Ishikawa (cell line): ENCODE data around the gene FOXP1.

ENCODE experiments used
- CEBPB ChIP-seq: IDR thresholded peaks from 2 replicates; pipeline ENCODE4 v1.6.1; 2012
- CREB1 ChIP-seq: IDR thresholded peaks from 2 replicates; pipeline ENCODE4 v1.6.1; 2012; ENCODE audit warnings: low read depth
- EGR1 ChIP-seq: IDR thresholded peaks from 2 replicates; pipeline ENCODE4 v1.6.1; 2012
- EP300 ChIP-seq: IDR thresholded peaks from 2 replicates; pipeline ENCODE4 v1.6.1; 2012; ENCODE audit warnings: borderline replicate concordance
- FOXM1 ChIP-seq: IDR thresholded peaks from 2 replicates; pipeline ENCODE4 v1.6.1; 2012; ENCODE audit warnings: low read depth, borderline replicate concordance
- MAX ChIP-seq: IDR thresholded peaks from 2 replicates; pipeline ENCODE4 v1.6.1; 2012
- NFIC ChIP-seq: IDR thresholded peaks from 2 replicates; pipeline ENCODE4 v1.6.1; 2012
- RAD21 ChIP-seq: IDR thresholded peaks from 2 replicates; pipeline ENCODE4 v1.6.1; 2012; ENCODE audit warnings: low read depth
- TAF1 ChIP-seq: IDR thresholded peaks from 2 replicates; pipeline ENCODE4 v1.6.1; 2012; ENCODE audit warnings: low read depth, mild to moderate bottlenecking
- TCF12 ChIP-seq: IDR thresholded peaks from 2 replicates; pipeline ENCODE4 v1.6.1; 2012; ENCODE audit warnings: low read depth
- TEAD4 ChIP-seq: IDR thresholded peaks from 2 replicates; pipeline ENCODE4 v1.6.1; 2012
- YY1 ChIP-seq: IDR thresholded peaks from 2 replicates; pipeline ENCODE4 v1.6.1; 2012; ENCODE audit warnings: low read depth
- ZBTB7A ChIP-seq: IDR thresholded peaks from 2 replicates; pipeline ENCODE4 v1.6.1; 2012; ENCODE audit warnings: low read depth
- TF ChIP-seq, protein P1 (sequence below): IDR thresholded peaks from 2 replicates; pipeline ENCODE4 v1.6.1; 2012
- TF ChIP-seq, protein P2 (sequence below): IDR thresholded peaks from 2 replicates; pipeline ENCODE4 v1.6.1; 2012; ENCODE audit warnings: low read depth, mild to moderate bottlenecking

Gene FOXP1

DNA sequence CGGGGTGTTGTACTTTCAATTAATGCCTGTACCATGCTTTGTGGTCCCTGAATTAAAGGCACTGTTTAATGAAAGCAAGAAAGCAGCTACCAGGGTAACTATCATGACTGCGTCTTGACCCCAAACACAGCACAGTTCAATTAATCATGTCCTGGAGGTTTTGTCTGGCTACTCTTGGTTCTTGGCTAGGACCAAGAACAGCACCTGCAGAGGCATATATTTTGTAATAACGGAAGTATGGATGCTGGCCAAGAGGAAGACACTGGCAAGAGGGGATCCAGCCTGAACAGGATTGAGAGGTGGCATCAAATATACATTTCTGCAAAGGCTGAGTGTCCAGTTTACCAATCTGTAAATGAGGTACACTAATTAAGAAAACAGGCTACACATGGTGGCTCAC lies 119.9 kb downstream of the FOXP1 start:
- TF ChIP-seq YY1 (no peak), NFIC (no peak), TAF1 (no peak), TEAD4 (no peak), TCF12 (no peak), EP300 (no peak), FOXM1 (no peak), CEBPB (no peak), RAD21 (no peak), CREB1 (no peak), ZBTB7A (no peak), EGR1 (no peak)
- TF ChIP-seq, protein P1, sequence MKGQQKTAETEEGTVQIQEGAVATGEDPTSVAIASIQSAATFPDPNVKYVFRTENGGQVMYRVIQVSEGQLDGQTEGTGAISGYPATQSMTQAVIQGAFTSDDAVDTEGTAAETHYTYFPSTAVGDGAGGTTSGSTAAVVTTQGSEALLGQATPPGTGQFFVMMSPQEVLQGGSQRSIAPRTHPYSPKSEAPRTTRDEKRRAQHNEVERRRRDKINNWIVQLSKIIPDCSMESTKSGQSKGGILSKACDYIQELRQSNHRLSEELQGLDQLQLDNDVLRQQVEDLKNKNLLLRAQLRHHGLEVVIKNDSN, result no peak
- TF ChIP-seq, protein P2, sequence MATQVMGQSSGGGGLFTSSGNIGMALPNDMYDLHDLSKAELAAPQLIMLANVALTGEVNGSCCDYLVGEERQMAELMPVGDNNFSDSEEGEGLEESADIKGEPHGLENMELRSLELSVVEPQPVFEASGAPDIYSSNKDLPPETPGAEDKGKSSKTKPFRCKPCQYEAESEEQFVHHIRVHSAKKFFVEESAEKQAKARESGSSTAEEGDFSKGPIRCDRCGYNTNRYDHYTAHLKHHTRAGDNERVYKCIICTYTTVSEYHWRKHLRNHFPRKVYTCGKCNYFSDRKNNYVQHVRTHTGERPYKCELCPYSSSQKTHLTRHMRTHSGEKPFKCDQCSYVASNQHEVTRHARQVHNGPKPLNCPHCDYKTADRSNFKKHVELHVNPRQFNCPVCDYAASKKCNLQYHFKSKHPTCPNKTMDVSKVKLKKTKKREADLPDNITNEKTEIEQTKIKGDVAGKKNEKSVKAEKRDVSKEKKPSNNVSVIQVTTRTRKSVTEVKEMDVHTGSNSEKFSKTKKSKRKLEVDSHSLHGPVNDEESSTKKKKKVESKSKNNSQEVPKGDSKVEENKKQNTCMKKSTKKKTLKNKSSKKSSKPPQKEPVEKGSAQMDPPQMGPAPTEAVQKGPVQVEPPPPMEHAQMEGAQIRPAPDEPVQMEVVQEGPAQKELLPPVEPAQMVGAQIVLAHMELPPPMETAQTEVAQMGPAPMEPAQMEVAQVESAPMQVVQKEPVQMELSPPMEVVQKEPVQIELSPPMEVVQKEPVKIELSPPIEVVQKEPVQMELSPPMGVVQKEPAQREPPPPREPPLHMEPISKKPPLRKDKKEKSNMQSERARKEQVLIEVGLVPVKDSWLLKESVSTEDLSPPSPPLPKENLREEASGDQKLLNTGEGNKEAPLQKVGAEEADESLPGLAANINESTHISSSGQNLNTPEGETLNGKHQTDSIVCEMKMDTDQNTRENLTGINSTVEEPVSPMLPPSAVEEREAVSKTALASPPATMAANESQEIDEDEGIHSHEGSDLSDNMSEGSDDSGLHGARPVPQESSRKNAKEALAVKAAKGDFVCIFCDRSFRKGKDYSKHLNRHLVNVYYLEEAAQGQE, result no peak

DNA sequence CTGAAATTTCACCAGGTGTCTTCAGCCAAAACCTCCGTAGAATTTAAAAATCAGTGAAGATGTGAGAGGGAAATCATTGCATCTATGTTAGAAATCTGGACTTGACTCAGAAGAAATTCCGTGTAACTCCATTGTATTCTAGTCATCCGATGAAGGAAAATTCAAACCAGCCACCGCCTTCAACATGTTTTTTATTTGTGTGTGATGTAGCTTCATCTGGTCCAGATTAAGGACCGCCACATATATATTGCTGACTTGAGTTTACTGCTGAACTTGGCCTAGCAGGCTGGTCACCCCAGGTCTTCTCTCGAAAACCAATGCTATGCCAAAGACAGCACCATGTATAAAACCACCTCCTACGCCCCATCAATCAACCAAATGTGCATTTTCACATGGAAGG lies 120.9 kb downstream of the FOXP1 start:
- no peak for TF ChIP-seq NFIC

DNA sequence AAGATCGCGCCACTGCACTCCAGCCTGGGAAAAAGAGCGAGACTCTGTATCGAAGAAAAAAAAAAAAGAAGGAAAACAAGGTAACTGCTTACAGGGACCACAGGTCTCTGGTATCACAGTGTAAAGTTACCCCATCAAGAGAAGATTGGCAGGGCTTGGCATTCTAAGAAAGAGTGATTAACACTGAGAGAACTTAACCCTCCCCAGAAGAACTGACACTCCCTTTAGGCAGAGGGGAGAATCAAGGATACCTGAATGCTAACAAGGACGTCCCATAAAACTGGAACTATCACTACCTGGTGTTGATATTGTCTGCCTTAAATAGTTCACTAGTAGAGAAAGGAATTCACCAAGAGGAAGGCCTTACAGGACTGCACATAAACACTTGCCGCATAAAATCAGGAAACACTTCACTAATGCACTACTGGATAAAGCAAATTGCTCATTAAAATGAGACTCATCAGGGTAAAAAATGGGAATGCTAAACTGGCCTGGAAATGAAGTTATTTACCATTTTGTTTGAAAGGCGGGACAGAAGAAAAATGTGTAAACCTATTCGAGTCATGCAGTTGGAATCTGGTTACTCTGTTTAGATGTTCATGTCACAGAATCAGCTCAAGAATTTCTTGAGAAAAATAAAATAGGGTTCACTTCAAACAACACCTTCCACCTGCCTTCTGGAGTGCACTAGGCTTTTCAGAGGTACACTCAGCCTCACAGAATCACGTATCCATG lies 121.6 kb downstream of the FOXP1 start:
- TF ChIP-seq, protein P1, result no peak
- TF ChIP-seq FOXM1 (no peak), TCF12 (no peak), EP300 (no peak), EGR1 (no peak), ZBTB7A (no peak)

DNA sequence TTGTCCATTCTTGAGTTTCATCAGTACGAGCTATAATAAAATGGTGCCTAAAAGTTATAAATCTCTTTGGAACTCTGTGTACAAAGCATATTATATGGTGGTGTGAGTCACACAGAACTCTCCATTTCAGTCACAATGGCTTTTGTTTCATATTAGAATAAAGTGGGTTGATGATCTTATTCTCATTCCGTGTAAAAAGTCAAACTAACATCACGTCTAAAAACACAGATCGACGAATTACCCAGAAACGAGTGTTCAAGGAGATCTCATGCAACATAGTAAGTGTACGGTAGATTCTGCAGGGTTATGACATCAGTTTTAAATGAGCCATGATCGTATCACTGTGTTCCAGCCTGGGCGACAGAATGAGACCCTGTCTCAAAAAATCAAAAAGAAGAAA lies 122.4 kb downstream of the FOXP1 start:
- TF ChIP-seq TAF1 (no peak), CEBPB (no peak), YY1 (no peak), NFIC (no peak), RAD21 (no peak), ZBTB7A (no peak), EP300 (no peak)
- TF ChIP-seq, protein P2, result no peak
- TF ChIP-seq, protein P1, result no peak

- TF ChIP-seq MAX (no peak), TCF12 (no peak), NFIC (no peak), TAF1 (no peak), EGR1 (no peak), CEBPB (no peak), ZBTB7A (no peak), FOXM1 (no peak), EP300 (no peak), CREB1 (no peak), TEAD4 (no peak), YY1 (no peak), RAD21 (no peak)
- TF ChIP-seq, protein P2, result no peak
- TF ChIP-seq, protein P1, result no peak
Measured at GRCh38 chr3:71458895-71459294, 124.6 kb downstream of the FOXP1 start.
